Calu3 (cell line): Measurements from ENCODE around the gene FHIT. TPM values are rescaled to one million over a fixed set of nuclear protein-coding genes. Genes with fewer than 3 reads are reported as not detected.

Experiments used
- BruUV-seq: library from RNA; stranded (reverse); fragments of 400-500 nt; replicated peaks from 2 replicates; lab custom pipeline; 2021; lab: Mats Ljungman, UMichigan
- CTCF ChIA-PET: fragments of 300-600 bp; sonication (Branson Sonifier 250); formaldehyde crosslinking; loops from one replicate; lab custom pipeline; 2022; ENCODE audit warnings: antibody characterized with exemption; lab: Charles Lee
- DNase-seq: peaks from one replicate; pipeline ENCODE4 v3.0.0; 2022
- H3K27ac Mint-ChIP-seq: one replicate; pipeline ENCODE4 v1.8.0; 2022; ENCODE audit warnings: mixed read lengths; ENCODE audit not compliant: unreplicated experiment
- H3K27me3 Mint-ChIP-seq: one replicate; pipeline ENCODE4 v1.8.0; 2022; ENCODE audit warnings: mixed read lengths; ENCODE audit not compliant: unreplicated experiment
- H3K36me3 Mint-ChIP-seq: one replicate; pipeline ENCODE4 v1.8.0; 2022; ENCODE audit warnings: mild to moderate bottlenecking, moderate library complexity, mixed read lengths; ENCODE audit not compliant: insufficient read depth, unreplicated experiment
- H3K4me1 Mint-ChIP-seq: one replicate; pipeline ENCODE4 v1.8.0; 2022; ENCODE audit warnings: mild to moderate bottlenecking, low read depth, mixed read lengths; ENCODE audit not compliant: unreplicated experiment
- H3K4me3 Mint-ChIP-seq: one replicate; pipeline ENCODE4 v1.8.0; 2022; ENCODE audit warnings: mild to moderate bottlenecking, low read depth, moderate library complexity, mixed read lengths; ENCODE audit not compliant: unreplicated experiment
- H3K9me3 Mint-ChIP-seq: one replicate; pipeline ENCODE4 v1.8.0; 2022; ENCODE audit warnings: low read depth, mixed read lengths; ENCODE audit not compliant: unreplicated experiment
- CTCF ChIP-seq: fragments of 200-600 bp; IDR thresholded peaks from one replicate; pipeline ENCODE4 v1.8.0; 2022; ENCODE audit warnings: antibody characterized with exemption; ENCODE audit not compliant: unreplicated experiment
- intact Hi-C: fragments of 100-400 bp; cut with micrococcal nuclease; formaldehyde crosslinking; loops from one replicate; pipeline ENCODE4 v1.10.0; 2022; ENCODE audit not compliant: unreplicated experiment
- total RNA-seq: library from RNA; stranded (reverse); gene quantifications from 2 replicates; pipeline ENCODE4 v1.2.3, GENCODE V29; 2022

Gene FHIT
- total RNA-seq, 1 experiment from 2014 or later = 6.2 TPM

DNA sequence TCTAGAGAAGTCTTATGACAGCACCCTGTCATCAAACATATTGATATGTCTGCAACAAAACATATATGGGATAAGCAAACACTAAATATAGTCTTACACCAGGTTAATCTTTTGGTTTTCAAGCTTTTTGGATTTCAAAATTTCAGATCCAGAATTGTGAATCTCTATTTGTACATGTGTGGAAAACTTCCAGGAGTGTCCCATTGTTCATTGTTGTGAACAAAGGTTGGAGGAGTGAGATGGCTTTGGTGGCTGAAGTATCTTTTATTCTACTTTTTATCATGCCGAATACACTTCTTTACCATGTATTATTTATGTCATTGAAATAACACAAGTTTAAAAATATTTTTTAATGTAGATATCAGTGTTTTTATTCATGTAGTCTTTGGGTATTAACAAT lies 5.9 kb upstream of the FHIT start:
- no peak for DNase-seq
- Mint-ChIP-seq H3K27me3 (no peaks in the 10 kb centered on the region), H3K27ac (no peak overlapping the region), H3K4me1 (peaks cover 1% of the 10 kb centered on the region), H3K4me3 (no peak overlapping the region), H3K36me3 (no peaks in the 10 kb centered on the region), H3K9me3 (peaks cover 4% of the 10 kb centered on the region)
- CTCF ChIA-PET = no interaction called here
- TF ChIP-seq CTCF = no peak
- no TSS peak for BruUV-seq
- intact Hi-C loops = no loop called here

- H3K36me3 Mint-ChIP-seq = peaks cover 25% of the 10 kb centered on the region
- CTCF ChIA-PET = no interaction called here
- no TSS peak for BruUV-seq
- no peaks in the 10 kb centered on the region for H3K27me3 Mint-ChIP-seq
- no peak overlapping the region for H3K27ac Mint-ChIP-seq
- no peak for DNase-seq
- H3K4me3 Mint-ChIP-seq = no peak overlapping the region
- peaks cover 13% of the 10 kb centered on the region for H3K4me1 Mint-ChIP-seq
- TF ChIP-seq CTCF = no peak
- H3K9me3 Mint-ChIP-seq = no peaks in the 10 kb centered on the region
- intact Hi-C loops = no loop called here
Observed at GRCh38 chr3:61253756-61254155, 2.5 kb upstream of the FHIT start.

DNA sequence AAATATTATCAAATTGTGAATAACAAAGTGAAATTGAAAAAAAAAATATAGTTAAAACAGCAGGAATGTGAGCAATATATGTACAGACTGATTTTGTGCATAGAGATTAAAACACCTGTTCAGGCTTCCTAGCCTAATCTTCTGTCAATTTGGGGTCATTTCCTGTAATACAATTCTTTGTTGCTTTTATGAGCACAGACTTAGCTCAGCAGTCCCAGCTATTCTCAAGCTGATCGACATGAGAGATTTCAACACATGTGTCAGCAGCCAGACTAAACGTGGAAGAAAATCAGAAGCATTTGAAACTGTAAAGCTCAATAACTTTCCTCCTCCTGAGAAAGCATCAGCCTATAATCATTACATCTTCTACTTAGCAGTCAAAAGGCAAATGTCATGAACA lies 1.6 kb upstream of the FHIT start:
- intact Hi-C loops = no loop called here
- CTCF ChIA-PET = no interaction called here
- no peak for TF ChIP-seq CTCF

DNA sequence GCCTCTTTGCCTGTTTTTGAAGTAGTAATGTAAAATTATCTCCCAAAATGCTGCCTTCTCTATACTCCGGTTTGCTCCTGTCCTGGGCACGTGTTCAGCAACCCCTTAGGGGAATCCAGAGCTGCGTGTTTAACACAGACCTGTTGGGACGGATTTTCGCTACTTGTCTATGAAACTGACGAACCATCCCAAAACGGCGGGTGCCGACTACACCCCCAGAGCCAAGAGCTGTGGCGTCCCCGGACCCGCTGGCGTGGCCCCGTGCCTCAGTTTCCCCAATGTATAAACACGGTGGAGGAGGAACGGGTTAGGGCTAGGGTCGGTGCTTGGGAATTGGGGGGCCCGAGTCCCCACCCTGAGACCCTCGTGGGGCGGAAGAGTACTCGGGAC lies 473 bp downstream of the FHIT start:
- Mint-ChIP-seq H3K4me3 (peak overlapping the region; percentile 78), H3K27ac (peak overlapping the region; percentile 80), H3K36me3 (peaks cover 25% of the 10 kb centered on the region), H3K27me3 (no peaks in the 10 kb centered on the region), H3K9me3 (no peaks in the 10 kb centered on the region), H3K4me1 (peaks cover 13% of the 10 kb centered on the region)
- intact Hi-C loops = no loop called here
- no peak for TF ChIP-seq CTCF
- DNase-seq = peak; percentile 9
- BruUV-seq = no TSS peak
- CTCF ChIA-PET = no interaction called here

More for the DNA sequence above, 1.6 kb upstream of the FHIT start:
- Mint-ChIP-seq H3K9me3 (no peaks in the 10 kb centered on the region), H3K27ac (no peak overlapping the region), H3K36me3 (peaks cover 25% of the 10 kb centered on the region), H3K4me3 (no peak overlapping the region), H3K4me1 (peaks cover 13% of the 10 kb centered on the region), H3K27me3 (no peaks in the 10 kb centered on the region)
- DNase-seq = no peak
- no TSS peak for BruUV-seq
